ENCODE results near the gene SGK1.
"Not testable (repeated sequence)": the region's sequence is repeated elsewhere in the genome, so short reads cannot be mapped to it uniquely, and the experiment has no call there.

Gene SGK1

GRCh38 chr6:134216301-134217010 lies 101.5 kb downstream of the SGK1 start:
- no peak for DNase-seq

- DNase-seq = not testable (repeated sequence)
Observed at GRCh38 chr6:134213410-134213809, 104.5 kb downstream of the SGK1 start.

DNA sequence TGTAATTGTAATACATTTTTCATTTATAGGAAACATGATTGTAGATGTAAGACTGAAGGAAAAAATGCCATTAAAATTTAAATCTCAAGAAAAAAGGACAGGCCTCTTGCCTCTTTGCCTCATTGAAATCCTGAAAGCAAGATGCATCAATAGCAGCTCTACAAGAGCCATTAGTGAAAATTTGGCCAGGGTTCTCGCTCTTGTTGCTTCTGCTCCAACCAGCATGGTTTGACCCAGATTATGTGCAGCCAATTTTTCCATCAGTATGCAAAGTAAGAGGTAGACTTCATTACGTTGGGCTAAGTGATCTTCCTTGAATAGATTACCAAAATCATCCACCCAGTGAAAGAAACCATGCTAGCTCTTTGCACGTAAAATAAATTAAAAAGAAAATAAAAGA lies 106.6 kb downstream of the SGK1 start:
- DNase-seq = no peak

- DNase-seq = no peak
Observed at GRCh38 chr6:134207421-134207820, 110.5 kb downstream of the SGK1 start.

GRCh38 chr6:134205366-134205765 lies 112.5 kb downstream of the SGK1 start:
- DNase-seq = no peak

- not testable (repeated sequence) for DNase-seq
Observed at GRCh38 chr6:134204759-134205158, 113.2 kb downstream of the SGK1 start.

DNA sequence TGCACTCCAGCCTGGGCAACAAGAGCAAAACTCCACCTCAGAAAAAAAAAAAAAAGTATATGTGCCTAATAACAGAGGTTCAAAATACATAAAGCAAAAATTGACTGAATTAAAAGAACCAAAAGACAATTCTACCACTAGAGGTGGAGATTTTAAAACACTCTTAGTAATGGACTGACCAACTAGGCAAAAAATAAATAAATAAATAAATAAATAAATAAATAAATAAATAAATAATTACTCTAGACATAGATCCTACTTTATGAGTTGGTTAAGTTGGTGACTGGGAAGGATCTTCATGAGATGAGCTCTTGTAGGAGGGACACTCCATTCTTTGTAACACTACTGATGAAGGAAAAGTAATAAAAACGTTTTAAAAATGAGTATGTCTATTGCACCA lies 113.9 kb downstream of the SGK1 start:
- no peak for DNase-seq

GRCh38 chr6:134201716-134202115 lies 116.2 kb downstream of the SGK1 start:
- no peak for DNase-seq

- DNase-seq = peak in 1 of 2 experiments; percentile 63
Observed at GRCh38 chr6:134199848-134200606, 117.9 kb downstream of the SGK1 start.

- no peak for DNase-seq
Observed at GRCh38 chr6:134198093-134198492, 119.8 kb downstream of the SGK1 start.

- not testable (repeated sequence) for DNase-seq
Observed at GRCh38 chr6:134197685-134198084, 120.2 kb downstream of the SGK1 start.

GRCh38 chr6:134196568-134197193 lies 121.2 kb downstream of the SGK1 start:
- no peak for DNase-seq

- DNase-seq = no peak
Observed at GRCh38 chr6:134195985-134196384, 121.9 kb downstream of the SGK1 start.

- DNase-seq = no peak
Observed at GRCh38 chr6:134195164-134195906, 122.6 kb downstream of the SGK1 start.

- no peak for DNase-seq
Observed at GRCh38 chr6:134193536-134194498, 124.1 kb downstream of the SGK1 start.

DNA sequence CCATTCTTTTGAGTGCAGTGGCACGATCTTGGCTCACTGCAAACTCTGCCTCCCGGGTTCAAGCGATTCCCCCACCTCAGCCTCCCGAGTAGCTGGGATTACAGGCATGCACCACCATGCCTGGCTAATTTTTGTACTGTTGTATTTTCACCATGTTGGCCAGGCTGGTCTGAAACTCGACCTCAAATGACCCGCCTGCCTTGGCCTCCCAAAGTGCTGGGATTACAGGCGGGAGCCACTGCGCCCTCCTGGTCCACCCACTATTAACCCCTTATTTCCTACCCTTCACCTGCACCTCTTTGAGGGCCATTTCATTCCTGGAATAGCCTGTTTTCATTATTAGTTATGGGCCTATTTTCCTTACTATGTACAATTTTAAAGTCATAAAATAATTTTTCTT lies 125.3 kb downstream of the SGK1 start:
- DNase-seq = not testable (repeated sequence)

GRCh38 chr6:134190883-134191282 lies 127.0 kb downstream of the SGK1 start:
- DNase-seq = no peak

DNA sequence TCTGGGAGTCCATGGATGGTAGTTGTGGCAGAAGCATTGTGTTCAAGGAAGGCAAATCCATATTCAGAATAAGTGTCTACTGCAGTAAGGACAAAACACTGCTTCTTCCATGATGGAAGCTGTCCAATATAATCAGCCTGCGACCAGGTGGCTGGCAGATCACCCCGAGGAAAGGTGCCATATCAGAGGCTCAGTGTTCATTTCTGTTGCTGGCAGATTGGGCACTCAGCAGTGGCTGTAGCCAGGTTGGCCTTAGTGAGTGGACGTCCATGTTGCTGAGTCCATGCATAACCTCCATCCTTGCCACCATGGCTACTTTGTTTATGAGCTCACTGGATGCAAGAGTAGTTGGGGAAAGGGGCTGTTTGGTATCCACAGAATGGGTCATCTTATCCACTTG lies 130.2 kb downstream of the SGK1 start:
- no peak for DNase-seq

GRCh38 chr6:134187154-134187553 lies 130.8 kb downstream of the SGK1 start:
- DNase-seq = no peak

DNA sequence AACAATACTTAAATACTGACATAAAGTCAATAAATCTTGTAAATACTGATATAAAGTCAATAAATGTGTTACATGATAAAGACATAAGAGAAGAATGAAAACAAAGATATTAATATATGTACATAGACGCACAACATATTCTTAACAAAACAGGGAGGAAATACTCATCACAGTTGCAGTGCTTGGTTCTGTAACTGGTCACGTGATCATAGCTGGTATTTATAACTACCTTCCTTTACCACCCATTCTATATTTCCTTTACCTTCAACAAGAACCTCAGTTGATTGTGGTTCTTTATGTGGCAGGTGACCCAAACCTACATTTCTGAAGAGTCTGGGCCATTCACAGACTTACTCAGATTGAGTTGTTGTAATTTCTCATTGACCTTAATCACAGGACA lies 131.6 kb downstream of the SGK1 start:
- DNase-seq = no peak

- DNase-seq = no peak
Observed at GRCh38 chr6:134185277-134185676, 132.6 kb downstream of the SGK1 start.

DNA sequence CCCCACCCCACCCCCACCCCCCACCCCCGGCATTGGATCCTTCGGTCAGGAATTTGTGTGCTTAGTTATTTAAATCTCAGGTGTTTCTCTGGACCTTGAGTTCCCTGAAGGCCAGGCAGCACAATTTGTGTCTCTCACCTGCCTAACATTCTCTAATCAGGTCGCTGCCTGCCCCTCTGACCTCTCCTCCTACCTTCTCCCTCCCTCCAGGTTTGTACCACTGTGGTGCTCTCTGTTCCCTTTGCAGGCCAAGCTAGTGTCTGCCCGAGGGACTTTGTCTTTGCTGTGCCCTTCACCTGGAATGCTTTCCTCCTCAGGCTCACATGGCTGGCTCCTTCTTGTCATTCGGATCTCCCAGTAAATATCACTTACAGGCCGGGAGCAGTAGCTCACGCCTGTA lies 134.1 kb downstream of the SGK1 start:
- no peak for DNase-seq
